IMR-90 (cell line): ENCODE measurements around the gene KBTBD13. TPM values are rescaled to one million over a fixed set of nuclear protein-coding genes. Genes with fewer than 3 reads are reported as not detected.

Experiments used
- ATAC-seq: fragments of 200-7000 bp; cut with Tn5 transposase; 2 replicates; pipeline ENCODE4 v1.9.1; 2020; ENCODE audit warnings: low read depth, mild to moderate bottlenecking, moderate library complexity
- BruUV-seq: library from RNA; stranded (reverse); fragments of 400-500 nt; replicated peaks from 2 replicates; lab custom pipeline; 2021; lab: Mats Ljungman, UMichigan
- CTCF ChIA-PET: fragments of 300-600 bp; formaldehyde crosslinking; extraction: SDS; loops from one replicate; lab custom pipeline; 2021; ENCODE audit warnings: antibody characterized with exemption; lab: Yijun Ruan, JAX
- POLR2A ChIA-PET: fragments of 300-600 bp; sonication (Branson Sonifier 250); formaldehyde crosslinking; loops from one replicate; lab custom pipeline; 2022; ENCODE audit warnings: antibody characterized with exemption; ENCODE audit not compliant: unreplicated experiment; lab: Charles Lee
- DNase-seq: peaks from one replicate; pipeline ENCODE4 v3.0.0; 2013
- H2AFZ ChIP-seq: replicated peaks from 2 replicates; pipeline ENCODE3; 2013; ENCODE audit warnings: low read length, mild to moderate bottlenecking; ENCODE audit not compliant: poor library complexity
- H2AK5ac ChIP-seq: 2 replicates; pipeline ENCODE4 v1.6.1; 2013; ENCODE audit warnings: low read depth, low read length, inconsistent platforms
- H2AK9ac ChIP-seq: replicated peaks from 2 replicates; pipeline ENCODE3; 2013; ENCODE audit warnings: mild to moderate bottlenecking, low read depth, low read length, moderate library complexity; ENCODE audit not compliant: poor library complexity
- H2BK120ac ChIP-seq: 2 replicates; pipeline ENCODE4 v1.6.1; 2013; ENCODE audit warnings: low read depth, low read length, inconsistent platforms
- H2BK15ac ChIP-seq: 3 replicates; pipeline ENCODE4 v1.6.1; 2013; ENCODE audit warnings: low read depth, low read length, inconsistent platforms
- H2BK20ac ChIP-seq: 2 replicates; pipeline ENCODE4 v1.6.1; 2013; ENCODE audit warnings: low read depth, mild to moderate bottlenecking, inconsistent platforms, low read length, moderate library complexity
- H2BK5ac ChIP-seq: 2 replicates; pipeline ENCODE4 v1.6.1; 2013; ENCODE audit warnings: mild to moderate bottlenecking, low read depth, low read length, inconsistent platforms; ENCODE audit not compliant: poor library complexity, severe bottlenecking
- H3K14ac ChIP-seq: replicated peaks from 2 replicates; pipeline ENCODE4 v1.6.1; 2013; ENCODE audit warnings: low read depth, low read length, inconsistent platforms
- H3K18ac ChIP-seq: 2 replicates; pipeline ENCODE4 v1.6.1; 2013; ENCODE audit warnings: low read depth, low read length, control low read depth
- H3K23ac ChIP-seq: 2 replicates; pipeline ENCODE4 v1.6.1; 2013; ENCODE audit warnings: low read depth, low read length, inconsistent platforms
- H3K27ac ChIP-seq: 2 replicates; pipeline ENCODE4 v1.5.1; 2013; ENCODE audit warnings: mild to moderate bottlenecking, control low read depth, low read length; ENCODE audit not compliant: insufficient read depth
- H3K27me3 ChIP-seq: 2 replicates; pipeline ENCODE4 v1.6.1; 2013; ENCODE audit warnings: low read length; ENCODE audit not compliant: control insufficient read depth, insufficient read depth
- H3K36me3 ChIP-seq: 2 replicates; pipeline ENCODE4 v1.6.1; 2013; ENCODE audit warnings: low read length, mixed read lengths; ENCODE audit not compliant: control insufficient read depth, insufficient read depth
- H3K4ac ChIP-seq: 2 replicates; pipeline ENCODE4 v1.6.1; 2013; ENCODE audit warnings: low read depth, low read length, inconsistent platforms
- H3K4me1 ChIP-seq: 2 replicates; pipeline ENCODE4 v1.6.1; 2013; ENCODE audit warnings: low read length, mixed read lengths; ENCODE audit not compliant: control insufficient read depth, insufficient read depth
- H3K4me2 ChIP-seq: 2 replicates; pipeline ENCODE4 v1.6.1; 2013; ENCODE audit warnings: low read depth, mild to moderate bottlenecking, control low read depth, low read length, moderate library complexity
- H3K4me3 ChIP-seq: 2 replicates; pipeline ENCODE4 v1.5.1; 2013; ENCODE audit warnings: low read depth, mild to moderate bottlenecking, control low read depth, low read length, moderate library complexity; ENCODE audit not compliant: insufficient read depth
- H3K56ac ChIP-seq: 2 replicates; pipeline ENCODE4 v1.6.1; 2013; ENCODE audit warnings: low read length, inconsistent platforms; ENCODE audit not compliant: insufficient read depth; ENCODE audit errors: extremely low read depth
- H3K79me1 ChIP-seq, 2 experiments: 2 replicates each; pipeline ENCODE4 v1.6.1; 2013; ENCODE audit warnings: low read length in 2 of 2, inconsistent platforms in 1 of 2, low read depth in 1 of 2
- H3K9ac ChIP-seq: 2 replicates; pipeline ENCODE4 v1.6.1; 2013; ENCODE audit warnings: low read depth, low read length, control low read depth
- H3K9me1 ChIP-seq: 2 replicates; pipeline ENCODE4 v1.6.1; 2013; ENCODE audit warnings: low read length, inconsistent platforms; ENCODE audit not compliant: insufficient read depth
- H3K9me3 ChIP-seq: 2 replicates; pipeline ENCODE4 v1.6.1; 2013; ENCODE audit warnings: low read length; ENCODE audit not compliant: control insufficient read depth, insufficient read depth
- H4K20me1 ChIP-seq: 2 replicates; pipeline ENCODE4 v1.6.1; 2013; ENCODE audit warnings: low read length, inconsistent platforms; ENCODE audit not compliant: insufficient read depth
- H4K5ac ChIP-seq: 2 replicates; pipeline ENCODE4 v1.6.1; 2013; ENCODE audit warnings: mild to moderate bottlenecking, low read depth, low read length, control low read depth
- H4K8ac ChIP-seq, 2 experiments: 2 replicates each; pipeline ENCODE4 v1.6.1; 2013; ENCODE audit warnings: low read depth in 2 of 2, low read length in 2 of 2, control low read depth in 1 of 2, inconsistent platforms in 1 of 2
- H4K91ac ChIP-seq: 2 replicates; pipeline ENCODE4 v1.6.1; 2013; ENCODE audit warnings: low read depth, low read length, inconsistent platforms; ENCODE audit not compliant: insufficient read depth
- BHLHE40 ChIP-seq: fragments of 150-350 bp; IDR thresholded peaks from 2 replicates; pipeline ENCODE4 v1.6.1; 2016; ENCODE audit warnings: mild to moderate bottlenecking, low read depth, low read length
- CEBPB ChIP-seq: IDR thresholded peaks from 2 replicates; pipeline ENCODE4 v1.6.1; 2012; ENCODE audit warnings: low read depth, low read length, improper control_type of control experiment
- CHD1 ChIP-seq: IDR thresholded peaks from 2 replicates; pipeline ENCODE4 v1.6.1; 2012; ENCODE audit warnings: low read depth, low read length, improper control_type of control experiment
- ELK1 ChIP-seq: fragments of 150-350 bp; IDR thresholded peaks from 2 replicates; pipeline ENCODE4 v1.6.1; 2016; ENCODE audit warnings: low read depth, mild to moderate bottlenecking, low read length, moderate library complexity, borderline replicate concordance
- FOS ChIP-seq: fragments of 150-350 bp; IDR thresholded peaks from 2 replicates; pipeline ENCODE4 v1.6.1; 2016; ENCODE audit warnings: low read depth, low read length
- MAFK ChIP-seq: IDR thresholded peaks from 2 replicates; pipeline ENCODE4 v1.6.1; 2012; ENCODE audit warnings: low read depth, low read length, improper control_type of control experiment
- MAZ ChIP-seq: IDR thresholded peaks from 2 replicates; pipeline ENCODE4 v1.6.1; 2012; ENCODE audit warnings: low read depth, mild to moderate bottlenecking, low read length, improper control_type of control experiment, moderate library complexity, borderline replicate concordance
- NFE2L2 ChIP-seq: fragments of 150-350 bp; IDR thresholded peaks from 2 replicates; pipeline ENCODE4 v1.6.1; 2016; ENCODE audit warnings: low read depth, mild to moderate bottlenecking, low read length
- POLR2A ChIP-seq: IDR thresholded peaks from 2 replicates; pipeline ENCODE4 v1.6.1; 2012; ENCODE audit warnings: mild to moderate bottlenecking, low read depth, low read length
- RCOR1 ChIP-seq: IDR thresholded peaks from 2 replicates; pipeline ENCODE4 v1.6.1; 2012; ENCODE audit warnings: mild to moderate bottlenecking, low read length, improper control_type of control experiment; ENCODE audit not compliant: insufficient replicate concordance
- RFX5 ChIP-seq: IDR thresholded peaks from 2 replicates; pipeline ENCODE4 v1.8.0; 2012; ENCODE audit warnings: low read depth, mild to moderate bottlenecking, low read length, moderate library complexity
- SMC3 ChIP-seq: fragments of 150-350 bp; IDR thresholded peaks from 2 replicates; pipeline ENCODE4 v1.6.1; 2016; ENCODE audit warnings: low read depth, mild to moderate bottlenecking, antibody characterized with exemption, low read length, moderate library complexity
- WGBS, 2 experiments: methylation state at CpG; one replicate each; pipeline versions ENCODE4 v1.1.5 to v1.1.7; 2013; ENCODE audit warnings: missing lambda C conversion rate in 2 of 2; ENCODE audit not compliant: insufficient read length in 1 of 2; ENCODE audit errors: extremely low coverage in 2 of 2; 5-methylcytosine and 5-hydroxymethylcytosine counted together
- dilution Hi-C: fragments of 300-500 bp; cut with HindIII; formaldehyde crosslinking; loops from one replicate; pipeline ENCODE4 v1.14.3; 2018; ENCODE audit warnings: low sequenced_read_pairs; ENCODE audit not compliant: unreplicated experiment
- in situ Hi-C: fragments of 300-500 bp; cut with MboI; formaldehyde crosslinking; loops from 3 replicates; pipeline ENCODE4 v1.14.3; 2019; ENCODE audit warnings: low sequenced_read_pairs, inconsistent platforms, mixed read lengths
- intact Hi-C: fragments of 100-400 bp; cut with micrococcal nuclease; formaldehyde crosslinking; loops from 2 replicates; pipeline ENCODE4 v1.10.0; 2022
- polyA plus RNA-seq, 3 experiments: library from polyadenylated mRNA; depleted of rRNA; stranded (reverse); fragments of >200 nt; gene quantifications; 2 replicates each; pipeline ENCODE4 v1.2.3, GENCODE V29; 2012; ENCODE audit warnings: low replicate concordance in 1 of 3
- total RNA-seq: library from RNA; depleted of rRNA; stranded (reverse); fragments of >200 nt; gene quantifications from 2 replicates; pipeline ENCODE4 v1.2.3, GENCODE V29; 2012
- TF ChIP-seq, protein P1 (sequence below): fragments of 150-350 bp; IDR thresholded peaks from 2 replicates; pipeline ENCODE4 v1.6.1; 2017; ENCODE audit warnings: mild to moderate bottlenecking, antibody characterized with exemption, low read length, low read depth
- TF ChIP-seq, protein P2 (sequence below): conservative IDR thresholded peaks from 2 replicates; pipeline ENCODE4 v1.5.1; 2012; ENCODE audit warnings: mild to moderate bottlenecking, low read depth, low read length, improper control_type of control experiment

Gene KBTBD13
- total and polyA plus RNA-seq, 2 of the 4 experiments (the other 2 are of a cell fraction): not detected

DNA sequence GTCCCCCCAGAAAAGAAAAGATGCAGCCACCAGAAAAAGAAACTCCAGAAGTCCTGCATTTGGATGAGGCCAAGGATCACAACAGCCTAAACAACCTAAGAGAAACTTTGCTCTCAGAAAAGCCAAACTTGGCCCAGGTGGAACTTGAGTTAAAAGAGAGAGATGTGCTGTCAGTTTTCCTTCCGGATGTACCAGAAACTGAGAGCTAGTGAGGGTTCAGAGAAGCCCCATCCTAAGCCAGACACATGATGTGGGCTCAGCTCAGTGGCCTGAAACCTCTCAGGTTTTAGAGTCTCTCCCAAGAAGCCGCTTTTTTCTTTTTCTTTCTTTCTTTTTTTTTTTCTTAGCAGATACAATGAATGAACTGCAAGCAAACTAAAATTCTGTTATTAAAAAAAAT is 23.6 kb upstream of the KBTBD13 start:
- Histone ChIP-seq H3K9me3 (no peaks in the 10 kb centered on the region), H4K91ac (no peak overlapping the region), H3K9me1 (peaks cover 26% of the 10 kb centered on the region), H3K56ac (no peak overlapping the region), H4K8ac (no peak overlapping the region), H2AK5ac (no peak overlapping the region), H2BK20ac (no peak overlapping the region), H3K4ac (no peak overlapping the region), H3K18ac (no peak overlapping the region), H3K14ac (no peak overlapping the region), H3K27ac (no peak overlapping the region), H3K4me1 (peaks cover 26% of the 10 kb centered on the region), H4K20me1 (no peaks in the 10 kb centered on the region), H2BK15ac (no peak overlapping the region), H3K23ac (no peak overlapping the region), H2BK5ac (no peak overlapping the region), H2BK120ac (no peak overlapping the region), H3K27me3 (no peaks in the 10 kb centered on the region), H2AFZ (no peak overlapping the region), H3K79me1 (no peaks in the 10 kb centered on the region; a peak in 1 of 4 replicates), H3K9ac (no peak overlapping the region), H3K4me3 (no peak overlapping the region), H3K36me3 (no peaks in the 10 kb centered on the region), H2AK9ac (no peak overlapping the region), H3K4me2 (no peak overlapping the region), H4K5ac (no peak overlapping the region)
- DNase-seq: no peak
- dilution Hi-C loops (no loop called here), intact Hi-C loops (no loop called here), in situ Hi-C loops (loop anchor here (5.0 kb wide), 1 partner anchor 34 kb away; no protein-coding TSS in a partner anchor)
- POLR2A ChIA-PET: interaction anchor here (0.7 kb wide), 1 partner anchor 33 kb away, joined by 6 read pairs; no protein-coding TSS in a partner anchor
- no peak for TF ChIP-seq CEBPB
- TF ChIP-seq MAZ: no peak
- TF ChIP-seq, protein P1, sequence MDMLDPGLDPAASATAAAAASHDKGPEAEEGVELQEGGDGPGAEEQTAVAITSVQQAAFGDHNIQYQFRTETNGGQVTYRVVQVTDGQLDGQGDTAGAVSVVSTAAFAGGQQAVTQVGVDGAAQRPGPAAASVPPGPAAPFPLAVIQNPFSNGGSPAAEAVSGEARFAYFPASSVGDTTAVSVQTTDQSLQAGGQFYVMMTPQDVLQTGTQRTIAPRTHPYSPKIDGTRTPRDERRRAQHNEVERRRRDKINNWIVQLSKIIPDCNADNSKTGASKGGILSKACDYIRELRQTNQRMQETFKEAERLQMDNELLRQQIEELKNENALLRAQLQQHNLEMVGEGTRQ: no peak
- TF ChIP-seq RCOR1: no peak
- TF ChIP-seq SMC3: no peak
- TF ChIP-seq ELK1: no peak
- no peak for TF ChIP-seq BHLHE40
- TF ChIP-seq RFX5: no peak
- TF ChIP-seq CHD1: no peak
- no peak for TF ChIP-seq POLR2A
- no peak for TF ChIP-seq MAFK
- TF ChIP-seq FOS: no peak
- TF ChIP-seq NFE2L2: no peak
- TF ChIP-seq, protein P2, sequence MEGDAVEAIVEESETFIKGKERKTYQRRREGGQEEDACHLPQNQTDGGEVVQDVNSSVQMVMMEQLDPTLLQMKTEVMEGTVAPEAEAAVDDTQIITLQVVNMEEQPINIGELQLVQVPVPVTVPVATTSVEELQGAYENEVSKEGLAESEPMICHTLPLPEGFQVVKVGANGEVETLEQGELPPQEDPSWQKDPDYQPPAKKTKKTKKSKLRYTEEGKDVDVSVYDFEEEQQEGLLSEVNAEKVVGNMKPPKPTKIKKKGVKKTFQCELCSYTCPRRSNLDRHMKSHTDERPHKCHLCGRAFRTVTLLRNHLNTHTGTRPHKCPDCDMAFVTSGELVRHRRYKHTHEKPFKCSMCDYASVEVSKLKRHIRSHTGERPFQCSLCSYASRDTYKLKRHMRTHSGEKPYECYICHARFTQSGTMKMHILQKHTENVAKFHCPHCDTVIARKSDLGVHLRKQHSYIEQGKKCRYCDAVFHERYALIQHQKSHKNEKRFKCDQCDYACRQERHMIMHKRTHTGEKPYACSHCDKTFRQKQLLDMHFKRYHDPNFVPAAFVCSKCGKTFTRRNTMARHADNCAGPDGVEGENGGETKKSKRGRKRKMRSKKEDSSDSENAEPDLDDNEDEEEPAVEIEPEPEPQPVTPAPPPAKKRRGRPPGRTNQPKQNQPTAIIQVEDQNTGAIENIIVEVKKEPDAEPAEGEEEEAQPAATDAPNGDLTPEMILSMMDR: no peak
- ATAC-seq: no peak
- WGBS, 2 experiments: 80% methylated on average over 1 of the region's 2 CpGs; no CpG with 5 or more reads in 1 of the 2 experiments
- CTCF ChIA-PET: interaction anchor here (0.7 to 4.9 kb wide), 5 partner anchors 14 to 96 kb away, joined by 3 to 74 read pairs (median 6); no protein-coding TSS in a partner anchor
- BruUV-seq: no TSS peak
